ENCODE data around the gene PNPLA7.

- no peak for TF ChIP-seq CTCF (IDR thresholded peaks at IDR 0.05)
- TF ChIP-seq ZBTB43 (CRISPR knock-in tag; IDR thresholded peaks at IDR 0.05) = no peak
- no peak for TF ChIP-seq FOXP4 (CRISPR knock-in tag; IDR thresholded peaks at IDR 0.05)
- TF ChIP-seq ATF2 (CRISPR knock-in tag; IDR thresholded peaks at IDR 0.05; ENCODE audit: borderline replicate concordance, low read depth) = no peak
- no peak for TF ChIP-seq CREB1 (CRISPR knock-in tag; IDR thresholded peaks at IDR 0.05)
- no peak for TF ChIP-seq NR1H2 (CRISPR knock-in tag; IDR thresholded peaks at IDR 0.05)
- TF ChIP-seq ZNF416 (CRISPR knock-in tag; IDR thresholded peaks at IDR 0.05) = no peak
- TF ChIP-seq ETV6 (CRISPR knock-in tag; IDR thresholded peaks at IDR 0.05) = no peak
- no peak for TF ChIP-seq IRF2 (CRISPR knock-in tag; IDR thresholded peaks at IDR 0.05; ENCODE audit: borderline replicate concordance, low read depth)
- TF ChIP-seq ZNF121 (CRISPR knock-in tag; IDR thresholded peaks at IDR 0.05) = no peak
- TF ChIP-seq ZNF423 (CRISPR knock-in tag; IDR thresholded peaks at IDR 0.05) = no peak
- no peak for TF ChIP-seq ERG (CRISPR knock-in tag; IDR thresholded peaks at IDR 0.05)
- no peak for TF ChIP-seq MAX (CRISPR knock-in tag; IDR thresholded peaks at IDR 0.05)
Observed at GRCh38 chr9:137490532-137491186, 59.5 kb downstream of the PNPLA7 start.
